ENCODE results near the gene DOK4.

DNA sequence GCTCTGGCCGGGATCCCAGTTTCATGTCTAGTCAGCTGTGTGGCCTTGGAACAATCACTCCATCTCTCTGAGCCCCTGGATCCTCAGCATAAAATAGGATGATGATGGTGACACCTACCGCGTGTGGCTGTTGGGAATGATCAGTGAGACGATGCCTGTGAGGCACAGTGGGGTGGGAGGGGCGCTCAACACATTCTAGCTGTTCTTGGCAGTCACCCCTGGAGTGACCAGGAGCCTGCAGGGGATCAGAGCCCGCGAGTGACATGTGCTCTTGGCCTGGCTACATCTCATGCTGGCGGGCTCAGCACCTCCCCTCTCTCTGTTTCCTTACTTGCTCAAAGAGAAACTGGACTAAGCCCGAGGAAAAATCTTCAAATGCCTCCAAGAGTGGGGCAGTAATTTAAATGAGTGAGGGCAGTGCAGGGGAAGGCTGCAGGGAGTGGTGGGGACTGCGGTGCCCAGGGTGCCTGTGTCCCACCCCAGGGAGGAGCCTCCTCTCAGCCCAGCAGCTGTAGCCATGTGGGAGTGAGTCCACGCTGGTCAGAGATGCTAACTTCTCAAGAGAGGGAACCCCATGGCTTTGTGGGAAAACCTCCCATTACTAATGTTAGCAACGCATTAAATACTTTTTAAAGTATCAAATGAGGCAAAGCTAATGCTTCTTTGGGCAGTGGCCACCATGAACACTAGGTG, 23.1 kb upstream of the DOK4 start:
- TF ChIP-seq EP300 (IDR thresholded peaks at IDR 0.05; ENCODE audit: low read depth) = no peak
- TF ChIP-seq CTCF (IDR thresholded peaks at IDR 0.05) = no peak
- TF ChIP-seq POLR2AphosphoS5 (IDR thresholded peaks at IDR 0.05) = no peak
- TF ChIP-seq POLR2A (IDR thresholded peaks at IDR 0.05) = no peak

Data from transverse colon (tissue), 4 donors.